H9 (cell line): ENCODE data around the gene PRPF38B. TPM values are rescaled to one million over a fixed set of nuclear protein-coding genes. Genes with fewer than 3 reads are reported as not detected.
A peak's percentile ranks its signal among the peaks of the same experiment; 100 is the strongest.

ENCODE experiments used
- DNase-seq: peaks from one replicate; pipeline ENCODE4 v3.0.0-alpha.2; 2017
- H2AFZ ChIP-seq: one replicate; pipeline ENCODE4 v1.6.1; 2013; ENCODE audit warnings: mild to moderate bottlenecking, low read length, control low read depth, moderate library complexity
- H2AK5ac ChIP-seq: 2 replicates; pipeline ENCODE4 v1.6.1; 2013; ENCODE audit warnings: low read length, control low read depth, mixed read lengths; ENCODE audit not compliant: insufficient read length
- H2BK120ac ChIP-seq: one replicate; pipeline ENCODE4 v1.6.1; 2013; ENCODE audit warnings: low read depth, mild to moderate bottlenecking, low read length, control low read depth, inconsistent platforms; ENCODE audit not compliant: poor library complexity, severe bottlenecking
- H2BK12ac ChIP-seq: 2 replicates; pipeline ENCODE4 v1.6.1; 2013; ENCODE audit warnings: low read length, control low read depth, mixed read lengths, low read depth; ENCODE audit not compliant: insufficient read length
- H2BK15ac ChIP-seq: 2 replicates; pipeline ENCODE4 v1.6.1; 2013; ENCODE audit warnings: low read depth, low read length, control low read depth
- H2BK20ac ChIP-seq: one replicate; pipeline ENCODE4 v1.6.1; 2013; ENCODE audit warnings: low read depth, mild to moderate bottlenecking, low read length, control low read depth, inconsistent platforms; ENCODE audit not compliant: poor library complexity, severe bottlenecking
- H2BK5ac ChIP-seq: 2 replicates; pipeline ENCODE4 v1.6.1; 2013; ENCODE audit warnings: low read length, control low read depth, mixed read lengths; ENCODE audit not compliant: insufficient read length
- H3K14ac ChIP-seq: 2 replicates; pipeline ENCODE4 v1.6.1; 2013; ENCODE audit warnings: low read length, control low read depth; ENCODE audit not compliant: insufficient read depth
- H3K18ac ChIP-seq: 2 replicates; pipeline ENCODE4 v1.6.1; 2013; ENCODE audit warnings: low read depth, mild to moderate bottlenecking, mixed read lengths, low read length, control low read depth; ENCODE audit not compliant: insufficient read length
- H3K23ac ChIP-seq: 2 replicates; pipeline ENCODE4 v1.6.1; 2013; ENCODE audit warnings: low read length, control low read depth, mixed read lengths, low read depth; ENCODE audit not compliant: insufficient read length
- H3K23me2 ChIP-seq: 2 replicates; pipeline ENCODE4 v1.6.1; 2013; ENCODE audit warnings: low read depth, mild to moderate bottlenecking, mixed read lengths, low read length, control low read depth; ENCODE audit not compliant: insufficient read length, poor library complexity, severe bottlenecking
- H3K27ac ChIP-seq: 2 replicates; pipeline ENCODE4 v1.5.1; 2013; ENCODE audit warnings: low read length, control low read depth, mixed read lengths, low read depth; ENCODE audit not compliant: insufficient read length
- H3K27me3 ChIP-seq: 2 replicates; pipeline ENCODE4 v1.6.1; 2013; ENCODE audit warnings: low read length, control low read depth, inconsistent platforms; ENCODE audit not compliant: insufficient read depth
- H3K4ac ChIP-seq: 2 replicates; pipeline ENCODE4 v1.6.1; 2013; ENCODE audit warnings: low read depth, mild to moderate bottlenecking, control low read depth, inconsistent platforms, low read length, moderate library complexity
- H3K4me1 ChIP-seq: 2 replicates; pipeline ENCODE4 v1.6.1; 2013; ENCODE audit warnings: low read length, control low read depth, inconsistent platforms; ENCODE audit not compliant: insufficient read depth
- H3K4me2 ChIP-seq: 2 replicates; pipeline ENCODE4 v1.6.1; 2013; ENCODE audit warnings: low read length, control low read depth, mixed read lengths; ENCODE audit not compliant: insufficient read length, insufficient read depth
- H3K56ac ChIP-seq: 2 replicates; pipeline ENCODE4 v1.6.1; 2013; ENCODE audit warnings: low read depth, mild to moderate bottlenecking, mixed read lengths, low read length, control low read depth; ENCODE audit not compliant: insufficient read length
- H3K79me1 ChIP-seq: 2 replicates; pipeline ENCODE4 v1.6.1; 2013; ENCODE audit warnings: low read depth, mild to moderate bottlenecking, moderate library complexity, low read length, control low read depth, inconsistent platforms; ENCODE audit not compliant: insufficient read depth, poor library complexity, severe bottlenecking
- H3K79me2 ChIP-seq: 2 replicates; pipeline ENCODE4 v1.6.1; 2013; ENCODE audit warnings: low read length, control low read depth, inconsistent platforms; ENCODE audit not compliant: insufficient read depth
- H3K9ac ChIP-seq: 2 replicates; pipeline ENCODE4 v1.6.1; 2013; ENCODE audit warnings: low read length, control low read depth, mixed read lengths; ENCODE audit not compliant: insufficient read length; ENCODE audit errors: extremely low read depth
- H3K9me3 ChIP-seq: one replicate; pipeline ENCODE4 v1.6.1; 2013; ENCODE audit warnings: low read depth, low read length, inconsistent platforms; ENCODE audit not compliant: control insufficient read depth
- H3T11ph ChIP-seq: one replicate; pipeline ENCODE4 v1.6.1; 2013; ENCODE audit warnings: mild to moderate bottlenecking, low read length, control low read depth, inconsistent platforms
- H4K20me1 ChIP-seq: one replicate; pipeline ENCODE4 v1.6.1; 2013; ENCODE audit not compliant: control insufficient read depth, insufficient read length, insufficient read depth
- H4K5ac ChIP-seq: 2 replicates; pipeline ENCODE4 v1.6.1; 2013; ENCODE audit warnings: low read depth, mild to moderate bottlenecking, mixed read lengths, low read length, control low read depth; ENCODE audit not compliant: insufficient read length
- H4K8ac ChIP-seq: replicated peaks from 2 replicates; pipeline ENCODE4 v1.6.1; 2013; ENCODE audit warnings: low read length, control low read depth, mixed read lengths, low read depth; ENCODE audit not compliant: insufficient read length
- H4K91ac ChIP-seq: 2 replicates; pipeline ENCODE4 v1.6.1; 2013; ENCODE audit warnings: low read depth, mild to moderate bottlenecking, moderate library complexity, mixed read lengths, low read length, control low read depth; ENCODE audit not compliant: insufficient read length
- H3K27ac Mint-ChIP-seq, 3 experiments: 2 replicates in 2 of 3; 3 replicates in 1 of 3; pipeline ENCODE4 v1.8.0; 2020 to 2021; ENCODE audit warnings: mixed read lengths in 3 of 3, mild to moderate bottlenecking in 1 of 3, moderate library complexity in 1 of 3
- H3K27me3 Mint-ChIP-seq: 2 replicates; pipeline ENCODE4 v1.8.0; 2021; ENCODE audit warnings: low read depth, mild to moderate bottlenecking, moderate library complexity, mixed read lengths
- H3K36me3 Mint-ChIP-seq, 3 experiments: 2 replicates in 2 of 3; 3 replicates in 1 of 3; pipeline ENCODE4 v1.8.0; 2020 to 2021; ENCODE audit warnings: low read depth in 3 of 3, mixed read lengths in 3 of 3; ENCODE audit not compliant: insufficient read depth in 1 of 3
- H3K4me1 Mint-ChIP-seq, 2 experiments: 2 replicates each; pipeline ENCODE4 v1.8.0; 2020; ENCODE audit warnings: mixed read lengths in 2 of 2
- H3K4me3 Mint-ChIP-seq, 2 experiments: 2 replicates in 1 of 2; 3 replicates in 1 of 2; pipeline ENCODE4 v1.8.0; 2020 to 2021; ENCODE audit warnings: mild to moderate bottlenecking in 2 of 2, mixed read lengths in 2 of 2, moderate library complexity in 1 of 2
- H3K9me3 Mint-ChIP-seq, 2 experiments: 2 replicates in 1 of 2; 3 replicates in 1 of 2; pipeline ENCODE4 v1.8.0; 2020; ENCODE audit warnings: mild to moderate bottlenecking in 2 of 2, mixed read lengths in 2 of 2, moderate library complexity in 1 of 2
- WGBS: extraction: QIAGEN DNeasy Blood & Tissue Kit; methylation state at CpG from one replicate; pipeline ENCODE4 v1.1.7; 2013; ENCODE audit warnings: missing lambda C conversion rate, low lambda C conversion rate, mixed read lengths; ENCODE audit not compliant: insufficient read length; ENCODE audit errors: extremely low coverage; 5-methylcytosine and 5-hydroxymethylcytosine counted together
- total RNA-seq: library from RNA; stranded (reverse); gene quantifications from 2 replicates; pipeline ENCODE4 v1.2.1, GENCODE V29; 2021
- TF ChIP-seq, protein P1 (sequence below): fragments of 200-600 bp; sonication (generic); conservative IDR thresholded peaks from 3 replicates; pipeline ENCODE4 v1.8.0; 2021; ENCODE audit warnings: antibody characterized with exemption, mild to moderate bottlenecking

Gene PRPF38B
- total RNA-seq, 1 experiment from 2014 or later = 60.0 TPM

DNA sequence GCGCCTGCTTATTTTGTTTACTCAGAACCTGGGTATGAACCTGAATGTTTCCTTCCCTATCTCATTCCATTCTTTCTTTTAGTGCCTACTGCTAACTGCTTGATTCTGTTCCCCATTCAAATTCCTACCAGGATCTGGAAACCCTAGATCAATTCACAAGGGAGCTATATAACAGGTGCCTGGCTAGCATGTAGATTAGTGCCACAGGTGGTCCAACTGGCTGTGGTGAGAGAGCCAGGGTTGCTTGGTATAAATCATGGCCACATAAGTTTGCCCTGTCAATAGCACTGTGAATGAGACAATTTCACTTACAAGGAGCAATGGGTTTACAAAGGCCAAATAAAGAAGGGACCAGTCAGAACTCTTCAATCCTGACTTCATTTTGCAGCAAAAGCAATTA lies 6.6 kb upstream of the PRPF38B start:
- H3K4ac ChIP-seq = no peak overlapping the region
- no peak overlapping the region for H2BK120ac ChIP-seq
- H3K9me3 ChIP-seq = no peaks in the 10 kb centered on the region
- H3T11ph ChIP-seq = no peak overlapping the region
- Mint-ChIP-seq H3K27me3 (no peaks in the 10 kb centered on the region), H3K9me3 (no peaks in the 10 kb centered on the region), H3K27ac (peak overlapping the region in 1 of 3 experiments; percentile 4; a peak in 1 of 7 replicates), H3K4me3 (peak overlapping the region in 1 of 2 experiments; percentile 4; a peak in 1 of 5 replicates), H3K4me1 (peaks cover 20 to 24% of the 10 kb centered on the region in 2 experiments), H3K36me3 (peaks cover 0 to 2% (median 0%) of the 10 kb centered on the region in 3 experiments; a peak in 2 of 7 replicates)
- no peak overlapping the region for H3K27ac ChIP-seq
- no peaks in the 10 kb centered on the region for H3K79me2 ChIP-seq
- no peak overlapping the region for H2BK5ac ChIP-seq
- no peak overlapping the region for H4K8ac ChIP-seq
- H3K9ac ChIP-seq = no peak overlapping the region
- no peak overlapping the region for H2BK15ac ChIP-seq
- DNase-seq = no peak
- H3K14ac ChIP-seq = no peak overlapping the region
- H2BK12ac ChIP-seq = no peak overlapping the region
- TF ChIP-seq, protein P1, sequence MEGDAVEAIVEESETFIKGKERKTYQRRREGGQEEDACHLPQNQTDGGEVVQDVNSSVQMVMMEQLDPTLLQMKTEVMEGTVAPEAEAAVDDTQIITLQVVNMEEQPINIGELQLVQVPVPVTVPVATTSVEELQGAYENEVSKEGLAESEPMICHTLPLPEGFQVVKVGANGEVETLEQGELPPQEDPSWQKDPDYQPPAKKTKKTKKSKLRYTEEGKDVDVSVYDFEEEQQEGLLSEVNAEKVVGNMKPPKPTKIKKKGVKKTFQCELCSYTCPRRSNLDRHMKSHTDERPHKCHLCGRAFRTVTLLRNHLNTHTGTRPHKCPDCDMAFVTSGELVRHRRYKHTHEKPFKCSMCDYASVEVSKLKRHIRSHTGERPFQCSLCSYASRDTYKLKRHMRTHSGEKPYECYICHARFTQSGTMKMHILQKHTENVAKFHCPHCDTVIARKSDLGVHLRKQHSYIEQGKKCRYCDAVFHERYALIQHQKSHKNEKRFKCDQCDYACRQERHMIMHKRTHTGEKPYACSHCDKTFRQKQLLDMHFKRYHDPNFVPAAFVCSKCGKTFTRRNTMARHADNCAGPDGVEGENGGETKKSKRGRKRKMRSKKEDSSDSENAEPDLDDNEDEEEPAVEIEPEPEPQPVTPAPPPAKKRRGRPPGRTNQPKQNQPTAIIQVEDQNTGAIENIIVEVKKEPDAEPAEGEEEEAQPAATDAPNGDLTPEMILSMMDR = no peak
- H3K23ac ChIP-seq = no peak overlapping the region
- H3K23me2 ChIP-seq = no peaks in the 10 kb centered on the region
- no peak overlapping the region for H3K18ac ChIP-seq
- no peaks in the 10 kb centered on the region for H4K20me1 ChIP-seq
- no peak overlapping the region for H3K56ac ChIP-seq
- no peak overlapping the region for H3K4me2 ChIP-seq
- no peak overlapping the region for H2AFZ ChIP-seq
- H3K4me1 ChIP-seq = no peaks in the 10 kb centered on the region
- no peak overlapping the region for H4K91ac ChIP-seq
- no peak overlapping the region for H4K5ac ChIP-seq
- no peak overlapping the region for H2BK20ac ChIP-seq
- WGBS = no CpG with 5 or more reads among the region's 1 CpG
- no peaks in the 10 kb centered on the region for H3K27me3 ChIP-seq
- H2AK5ac ChIP-seq = no peak overlapping the region
- no peaks in the 10 kb centered on the region for H3K79me1 ChIP-seq
